IPS-11a (cell line): ENCODE results near the gene PDCD4.

Experiments used
- H3K4me3 ChIP-seq: one replicate; pipeline ENCODE4 v1.5.1; 2013; ENCODE audit warnings: low read depth, low read length, control low read depth

Gene PDCD4

DNA sequence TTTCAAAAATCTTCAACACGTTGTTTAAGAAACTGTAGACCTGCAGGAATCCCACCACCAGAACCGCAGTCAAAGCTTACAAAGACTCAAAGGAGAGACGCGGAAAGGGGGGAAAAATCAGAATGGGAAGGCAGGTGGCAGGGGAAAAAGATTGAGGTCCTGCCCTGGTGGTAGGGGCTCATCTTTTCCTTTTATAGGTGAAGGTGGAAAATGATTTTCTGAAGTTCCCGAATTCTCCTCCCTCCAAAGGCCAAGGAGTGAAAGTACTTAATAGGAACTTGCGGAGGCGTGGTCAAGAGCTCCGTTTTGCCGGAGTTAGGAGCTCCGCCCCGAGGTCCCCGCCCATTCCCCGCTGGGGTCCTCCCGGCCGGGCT lies 46.5 kb downstream of the PDCD4 start:
- H3K4me3 ChIP-seq: peak overlapping the region; percentile 98

DNA sequence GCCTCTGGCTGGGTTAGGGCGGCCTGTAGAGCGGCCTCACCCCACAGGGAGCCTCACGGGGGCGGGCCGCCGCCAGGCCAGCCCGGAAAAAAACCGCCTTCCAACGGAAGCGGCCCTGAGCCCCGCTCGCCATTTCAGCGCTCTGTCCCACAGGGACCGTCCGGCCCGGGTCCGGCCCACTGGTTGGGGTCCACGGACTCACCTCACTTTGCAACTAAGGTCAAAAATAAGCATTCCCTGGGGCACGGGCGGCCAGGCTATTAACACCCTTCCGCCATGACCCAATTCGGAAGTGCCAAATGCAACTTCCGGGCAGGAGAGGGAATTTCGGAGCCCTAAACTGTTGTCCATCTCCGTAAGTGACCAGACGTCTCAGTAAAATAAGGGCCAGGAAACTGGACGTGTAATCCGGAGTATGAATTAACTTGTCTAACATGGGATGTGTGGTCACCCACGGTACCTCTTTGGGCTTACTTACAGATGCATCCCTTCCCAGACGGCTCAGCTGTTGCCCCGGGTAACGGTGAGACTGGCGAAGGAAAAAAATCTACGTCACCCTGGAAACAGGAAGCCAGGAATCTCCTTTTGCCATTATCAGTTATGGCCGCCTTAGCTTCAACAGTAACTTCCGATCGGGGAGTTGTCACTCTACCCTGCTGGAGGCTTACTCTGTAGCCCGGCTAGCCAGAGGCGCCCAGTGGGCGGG lies 47.1 kb downstream of the PDCD4 start, which contains the start of gene BBIP1:
BBIP1 (minus strand) TSS at position 538 of the 706 bp plus-strand sequence. CDS start 1,023 bp downstream, outside the sequence.
- peak within 1 kb of the TSS; percentile 98 for H3K4me3 ChIP-seq

DNA sequence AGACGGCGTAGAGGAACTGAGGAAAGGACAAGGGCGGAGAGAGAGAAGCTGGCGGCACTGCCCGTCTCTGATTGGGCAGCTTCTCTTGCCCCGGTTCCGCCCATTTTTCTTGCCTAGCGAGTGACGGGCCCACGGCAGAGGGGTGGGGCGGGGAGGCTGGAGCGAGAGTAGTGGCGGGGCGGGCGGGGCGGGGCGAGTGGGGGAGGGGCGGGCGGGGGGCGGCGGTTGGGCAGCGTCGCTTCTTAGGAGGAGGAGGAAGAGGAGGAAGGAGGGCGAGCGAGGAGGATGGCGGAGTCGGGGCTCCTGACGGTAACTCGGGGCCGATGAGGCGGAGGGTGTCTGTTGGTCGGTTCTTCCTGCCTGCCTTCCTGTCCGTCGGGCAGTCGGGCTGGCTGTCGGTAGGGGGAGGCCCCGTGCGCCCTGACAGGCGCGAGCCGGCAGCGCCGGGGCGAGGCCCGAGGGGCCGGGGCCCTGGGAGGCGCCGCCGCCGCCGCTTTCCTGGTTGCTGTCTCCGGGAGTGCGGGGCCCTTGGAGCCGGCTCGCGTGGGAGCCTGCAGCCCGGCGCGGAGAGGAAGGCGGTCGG lies 47.7 kb downstream of the PDCD4 start, which contains the start of gene SHOC2:
SHOC2 (plus strand) TSS at position 256 of the 583 bp plus-strand sequence. CDS start 44,755 bp downstream, outside the sequence.
- H3K4me3 ChIP-seq: peak within 1 kb of the TSS; percentile 98

DNA sequence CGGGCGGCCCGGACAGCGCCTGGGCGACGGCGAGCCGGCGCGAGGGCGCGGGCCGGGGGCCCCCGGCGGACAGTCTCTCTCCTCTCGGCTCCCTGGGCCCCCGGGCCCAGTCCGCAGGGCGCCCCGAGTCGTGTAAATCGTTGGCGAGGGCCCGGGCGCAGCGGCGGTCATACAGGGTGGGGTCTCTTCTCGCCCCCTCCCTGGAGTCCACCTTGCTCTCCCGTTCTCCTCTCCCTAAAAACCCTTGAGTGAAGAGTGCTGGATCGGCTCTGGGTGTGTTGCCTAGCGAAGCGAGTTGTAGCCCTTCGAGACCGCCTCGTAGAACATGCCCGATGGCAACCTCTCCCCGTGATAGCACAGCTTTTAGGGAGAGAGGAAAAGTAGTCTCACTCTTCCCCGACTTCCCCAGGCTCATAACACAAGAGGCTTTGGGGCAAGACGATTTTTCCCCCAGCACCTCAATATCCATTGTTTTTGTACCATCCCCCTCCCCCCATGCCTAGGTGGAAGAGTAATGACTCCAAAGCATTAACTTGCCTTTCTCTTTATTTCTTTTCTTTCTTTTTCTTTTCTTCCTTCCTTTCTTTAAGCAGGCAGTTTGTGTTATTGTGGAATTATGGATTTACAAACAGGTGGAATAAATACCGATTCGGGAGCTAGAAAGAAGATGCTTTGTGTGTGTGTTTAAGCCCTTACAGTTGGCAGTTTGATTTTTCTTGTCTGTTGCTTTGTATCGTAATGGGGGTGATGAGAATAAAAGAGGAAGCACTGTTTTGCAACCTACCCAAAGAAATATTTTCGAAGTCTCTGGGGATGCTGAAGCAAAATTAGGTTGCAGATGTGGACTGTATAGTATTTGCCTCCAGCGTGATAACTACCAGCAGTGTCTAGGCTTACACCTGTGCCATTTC lies 48.5 kb downstream of the PDCD4 start:
- H3K4me3 ChIP-seq: peak overlapping the region; percentile 93

DNA sequence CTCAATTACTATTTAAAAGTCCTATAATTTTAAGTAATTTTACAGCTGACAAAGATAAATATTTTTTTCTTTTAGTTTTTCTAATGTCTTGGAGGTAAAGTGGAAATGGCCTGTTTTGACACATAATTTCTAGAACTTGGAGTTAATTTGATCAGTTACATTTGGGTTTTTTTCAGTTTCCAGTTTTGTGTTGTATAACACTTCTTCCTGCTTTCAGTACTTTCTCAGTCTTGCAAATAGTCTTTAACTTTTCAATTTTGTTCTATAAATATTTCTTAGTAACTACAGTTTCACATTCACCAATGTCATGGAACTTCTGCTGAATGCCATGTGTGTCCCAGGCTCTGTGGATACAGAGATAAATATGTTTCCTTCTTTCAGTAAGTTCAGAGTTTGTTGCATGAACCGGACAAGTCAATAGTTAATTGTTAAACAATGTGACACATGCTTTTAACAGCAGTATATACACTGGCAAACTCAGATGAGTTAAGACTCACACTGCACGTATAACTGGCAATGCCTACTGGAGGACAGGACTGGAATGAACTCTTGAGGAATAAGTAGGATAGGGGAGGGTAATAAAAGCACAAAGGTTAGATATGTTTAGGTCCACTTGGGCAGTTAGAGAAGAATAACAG lies 52.2 kb downstream of the PDCD4 start:
- H3K4me3 ChIP-seq: no peak overlapping the region

DNA sequence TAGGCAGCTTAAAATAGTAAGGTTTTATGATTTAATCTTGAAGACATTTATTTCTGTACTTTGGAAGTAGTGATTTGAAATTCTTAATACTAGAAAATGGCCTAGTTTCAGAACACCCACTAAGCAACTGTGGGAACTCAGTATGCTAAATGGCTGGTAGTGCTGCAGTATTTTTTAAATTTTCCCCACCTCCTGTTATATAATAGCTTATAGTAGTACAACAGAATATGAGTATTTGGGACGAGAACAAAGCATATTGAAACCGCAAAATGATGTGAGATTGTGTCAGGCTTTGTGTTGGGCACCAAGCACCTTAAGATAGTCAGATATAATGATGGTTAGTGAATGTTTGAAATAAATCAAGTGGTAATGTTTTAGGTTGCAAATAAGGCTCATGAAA lies 55.7 kb downstream of the PDCD4 start:
- no peak overlapping the region for H3K4me3 ChIP-seq

DNA sequence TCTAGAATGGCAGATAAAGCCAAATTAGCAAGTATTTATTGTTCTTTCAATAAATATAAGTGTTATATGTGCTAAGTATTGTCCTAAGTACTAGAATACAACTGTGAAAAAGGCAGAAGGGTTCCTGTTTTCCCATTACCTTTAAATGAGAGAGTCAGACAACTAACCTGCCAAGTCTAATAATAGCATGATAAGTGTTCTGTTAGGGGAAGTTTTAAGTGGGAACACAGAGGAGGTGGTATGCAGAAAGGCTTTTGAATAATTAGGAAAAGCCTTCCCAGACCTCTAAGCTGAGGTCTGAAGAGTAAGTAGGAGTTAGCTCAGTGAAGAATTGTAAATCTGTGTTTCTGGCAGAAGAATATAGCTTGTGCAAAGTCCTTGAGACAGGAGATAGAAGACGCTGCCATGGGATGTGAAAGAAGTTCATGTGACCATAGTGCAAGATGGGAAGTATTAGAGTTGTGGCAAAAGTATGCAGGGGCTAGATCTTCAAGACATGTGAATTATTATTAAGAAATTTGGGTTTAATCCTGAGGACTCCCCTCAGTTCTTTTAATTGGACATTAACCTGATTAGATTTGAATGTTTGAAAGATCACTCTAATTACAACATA lies 60.1 kb downstream of the PDCD4 start:
- H3K4me3 ChIP-seq: no peak overlapping the region

DNA sequence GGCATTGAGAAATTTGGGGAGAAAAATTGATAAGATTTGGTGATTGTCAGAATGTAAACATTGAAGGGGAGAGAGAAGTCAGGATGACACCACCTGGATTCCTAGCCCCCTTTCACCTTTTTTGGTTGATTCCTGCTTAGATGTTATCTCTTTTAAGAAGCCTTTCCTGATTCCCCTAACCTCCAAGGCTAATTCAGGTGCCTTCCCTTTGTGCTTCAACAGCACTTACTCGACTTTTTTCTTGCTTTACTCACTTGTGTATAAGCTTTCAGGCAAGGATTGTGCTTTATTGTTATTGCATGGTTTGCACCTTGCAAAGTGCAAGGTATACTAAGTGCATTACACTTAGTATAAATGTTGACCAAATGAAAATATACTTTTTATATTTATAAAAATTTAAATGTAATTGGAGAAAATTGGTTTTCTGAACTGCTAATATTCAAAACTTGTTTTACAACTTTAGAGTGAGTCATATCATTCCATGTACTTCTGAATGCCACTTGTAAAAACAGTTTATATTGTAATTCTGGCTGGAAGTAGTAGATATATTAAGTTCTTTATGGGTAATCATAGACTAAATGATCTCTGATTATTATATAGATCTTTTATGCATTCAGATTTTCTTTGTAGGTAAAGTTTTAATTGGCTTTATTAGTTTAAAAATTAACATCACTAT lies 60.9 kb downstream of the PDCD4 start:
- H3K4me3 ChIP-seq: no peak overlapping the region

DNA sequence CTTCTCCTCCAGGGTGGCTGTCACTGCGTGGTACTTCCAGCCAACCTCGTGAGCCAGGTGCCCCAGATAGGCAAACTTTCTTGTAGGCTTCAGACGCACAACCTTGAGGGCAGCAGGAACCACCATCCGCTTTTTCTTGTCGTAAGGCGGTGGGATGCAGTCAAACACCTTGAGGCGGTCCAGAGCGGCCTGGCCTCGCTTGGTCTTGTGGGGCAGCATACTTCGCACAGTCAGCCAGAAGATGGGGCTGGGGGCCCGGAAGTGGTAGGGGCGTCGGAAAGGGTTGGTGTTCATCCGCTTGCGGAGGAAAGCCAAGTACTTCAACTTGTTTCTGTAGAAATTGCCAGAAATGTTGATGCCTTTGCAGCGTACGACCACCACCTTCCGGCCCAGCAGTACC lies 65.0 kb downstream of the PDCD4 start:
- H3K4me3 ChIP-seq: no peak overlapping the region

DNA sequence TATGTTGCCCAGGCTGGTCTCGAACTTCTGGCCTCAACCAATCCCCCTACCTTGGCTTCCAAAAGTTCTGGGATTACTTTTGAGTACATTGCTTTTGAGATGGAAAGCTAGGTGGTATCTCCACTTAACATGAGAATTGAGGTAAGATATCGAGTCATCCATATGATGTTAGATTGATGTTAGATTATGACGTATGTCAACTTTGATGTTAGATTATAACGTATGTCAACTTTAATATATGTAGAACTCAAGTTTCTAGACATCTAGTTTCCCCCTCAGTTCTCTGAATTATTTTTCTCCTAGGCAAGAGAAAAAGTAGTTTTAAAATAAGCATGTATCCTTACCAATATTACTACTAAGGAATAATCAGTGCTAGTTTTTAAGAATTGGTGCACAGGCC lies 67.7 kb downstream of the PDCD4 start:
- no peak overlapping the region for H3K4me3 ChIP-seq

DNA sequence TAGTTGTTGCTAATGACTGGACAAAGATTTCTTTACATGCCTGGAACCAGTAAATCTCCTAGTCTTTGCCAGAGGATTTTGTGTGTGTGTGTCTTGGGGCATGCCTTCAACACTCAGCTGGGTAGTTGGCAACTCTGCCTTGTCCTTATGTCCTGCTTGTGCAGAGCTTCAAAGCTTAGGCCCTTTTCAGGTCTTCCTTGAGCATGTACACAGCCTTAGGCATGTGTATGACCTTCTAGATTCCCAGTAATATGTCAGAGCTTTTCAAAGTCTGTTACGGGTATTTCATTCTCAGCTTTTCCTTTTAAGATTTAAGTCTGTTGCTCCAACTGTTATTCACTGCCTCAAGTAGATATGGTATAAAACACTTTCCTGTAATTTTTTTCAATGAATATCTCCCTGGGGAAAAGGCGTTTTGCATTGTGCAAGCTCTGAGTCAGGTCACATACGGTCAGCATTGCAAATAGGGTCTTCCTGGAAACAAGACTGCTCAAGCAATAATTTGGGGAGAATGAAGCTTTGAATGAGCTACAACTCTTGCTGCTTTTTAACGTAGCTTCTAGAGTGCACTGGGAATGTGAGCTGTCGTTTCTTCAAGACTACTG lies 73.2 kb downstream of the PDCD4 start:
- no peak overlapping the region for H3K4me3 ChIP-seq

DNA sequence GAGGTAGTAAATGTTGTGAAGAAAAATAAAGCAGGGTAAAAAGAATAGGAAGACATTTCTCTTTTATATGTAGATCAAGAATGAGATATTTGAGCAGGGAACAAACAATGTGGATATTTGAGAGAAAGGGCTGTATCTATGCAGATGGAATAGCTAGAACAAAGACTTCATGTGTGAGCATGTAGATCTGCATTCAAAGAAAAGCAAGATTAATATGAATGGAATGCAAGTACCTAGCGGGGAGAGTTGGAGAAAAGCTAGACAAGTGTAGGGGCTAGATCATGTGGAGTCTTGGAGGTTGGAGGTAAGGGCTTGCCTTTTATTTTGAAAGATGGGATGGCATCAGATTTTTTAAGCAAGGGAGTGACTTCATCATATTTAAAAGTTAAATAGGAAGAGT lies 74.8 kb downstream of the PDCD4 start:
- no peak overlapping the region for H3K4me3 ChIP-seq

DNA sequence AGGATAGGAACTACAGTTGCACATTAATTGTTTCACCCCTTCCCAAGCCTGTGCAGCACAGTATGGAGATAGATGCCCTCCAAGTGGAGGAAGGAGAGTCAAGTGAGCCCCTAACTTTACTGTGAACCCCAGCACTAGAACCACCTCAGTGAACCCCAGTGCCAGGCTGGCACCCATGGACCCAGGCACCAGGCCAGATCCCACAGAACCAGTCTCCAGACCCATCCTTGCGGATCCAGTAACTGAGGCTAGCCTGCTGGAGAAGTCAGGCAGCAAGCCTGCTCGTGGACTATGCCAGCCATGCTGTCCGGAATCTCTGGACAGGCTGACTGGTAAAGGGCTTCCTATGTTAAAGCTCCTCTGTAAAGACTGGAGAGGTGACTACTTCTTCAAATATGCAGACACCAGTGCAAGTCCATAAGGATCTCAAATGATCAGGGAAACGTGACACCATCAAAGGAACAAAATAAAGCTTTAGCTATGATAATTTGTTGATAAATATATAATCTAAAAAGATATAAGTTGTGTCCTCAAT lies 75.4 kb downstream of the PDCD4 start:
- no peak overlapping the region for H3K4me3 ChIP-seq
